Lung microvascular endothelial cell (primary cell): ENCODE results near the gene KRT6A. TPM values are rescaled to one million over a fixed set of nuclear protein-coding genes. Genes with fewer than 3 reads are reported as not detected.
"Not testable (repeated sequence)": the region's sequence is repeated elsewhere in the genome, so short reads cannot be mapped to it uniquely, and the experiment has no call there.

Source experiments
- DNase-seq, 2 donors: peaks; one replicate each; pipeline versions ENCODE4 v3.0.0 to v3.0.0-alpha.2; 2010; ENCODE audit warnings: low read depth in 2 of 2
- total RNA-seq: library from RNA; depleted of rRNA; stranded (reverse); fragments of >200 nt; gene quantifications from 2 replicates; pipeline ENCODE4 v1.2.1, GENCODE V29; 2014

KRT6A gene
- total RNA-seq, 1 donor from 2014 or later = not detected

GRCh38 chr12:52464897-52465296 is 28.2 kb downstream of the KRT6A start:
- no peak for DNase-seq

GRCh38 chr12:52461693-52462092 is 31.4 kb downstream of the KRT6A start:
- DNase-seq = no peak

GRCh38 chr12:52458861-52459260 is 34.2 kb downstream of the KRT6A start:
- DNase-seq = no peak

DNA sequence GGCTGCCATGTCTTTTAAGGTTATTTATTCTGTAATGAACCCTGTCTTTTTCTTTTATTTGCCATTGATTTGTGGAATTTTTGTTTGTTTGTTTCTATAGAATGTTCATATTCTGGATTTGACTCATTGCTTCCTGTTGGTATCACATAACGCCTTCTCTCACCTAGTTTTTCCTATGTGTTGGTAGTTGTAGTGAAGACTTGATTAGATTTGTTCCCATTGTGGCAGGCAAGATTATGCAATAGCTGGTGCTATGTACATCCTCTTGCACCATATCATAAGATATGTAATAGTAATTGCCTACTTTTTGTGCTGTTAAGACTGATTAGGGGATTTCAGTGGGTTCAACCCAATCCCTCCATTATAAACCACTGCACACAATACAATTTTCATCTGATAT is 37.2 kb downstream of the KRT6A start:
- no peak for DNase-seq

DNA sequence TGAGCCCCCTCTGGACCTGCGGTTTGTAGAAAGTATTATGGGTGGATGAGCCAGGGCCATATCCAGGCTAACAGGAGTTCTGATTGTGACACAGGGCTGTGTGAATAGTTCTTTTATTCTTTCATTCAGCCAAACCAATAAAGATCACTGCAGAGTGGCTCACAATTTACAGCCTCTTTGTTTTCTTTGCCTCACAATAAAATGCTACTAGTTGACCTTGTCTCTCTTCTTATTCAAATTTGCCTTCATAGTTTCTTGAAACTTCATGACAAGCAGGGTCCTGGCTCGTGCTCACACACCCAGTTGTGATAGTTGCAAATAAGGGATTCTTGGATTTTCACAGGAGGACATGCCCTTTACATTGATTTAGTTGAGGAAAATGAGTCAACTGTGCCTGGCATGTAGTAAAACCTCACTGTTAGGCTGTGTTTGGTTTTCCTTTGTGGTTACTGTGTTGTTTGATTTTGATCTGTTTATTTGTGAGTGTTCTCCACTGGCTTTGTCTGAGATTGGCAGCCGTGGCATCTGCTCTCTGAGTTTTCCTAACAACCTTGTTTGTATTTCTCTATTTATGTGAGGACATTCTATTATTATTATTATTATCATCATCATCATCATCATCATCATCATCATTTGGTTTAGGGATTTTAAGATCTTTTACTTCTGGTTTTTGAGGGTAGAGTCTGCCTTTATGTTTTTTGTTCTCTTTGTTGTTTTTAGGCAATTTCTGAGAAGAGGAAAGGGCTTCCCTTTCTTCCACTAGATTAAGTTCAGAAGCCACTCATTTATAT is 38.5 kb downstream of the KRT6A start:
- no peak for DNase-seq

DNA sequence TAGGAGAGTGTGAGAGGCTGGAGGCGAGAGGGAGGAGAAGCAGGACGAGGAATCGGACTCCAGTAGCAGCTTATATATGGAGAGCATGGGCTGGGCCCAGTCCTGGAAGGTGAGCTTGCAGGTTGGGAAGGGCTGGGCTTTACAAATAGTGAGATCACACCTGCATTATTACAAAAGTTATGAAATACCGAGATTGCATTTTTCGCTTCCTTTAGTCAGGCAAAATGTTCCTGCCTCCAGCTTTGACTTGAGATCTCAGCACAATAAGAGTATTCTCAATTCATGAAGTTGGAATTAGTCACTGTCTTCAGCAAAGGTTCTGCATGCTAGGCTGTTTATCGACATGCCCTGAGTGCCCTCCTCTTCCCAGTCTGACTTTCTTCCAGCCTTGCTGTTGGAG is 41.0 kb downstream of the KRT6A start, which contains the start of gene KRT6B:
TSS of gene KRT6B (minus strand) at position 46 of the 400 bp plus-strand sequence. CDS start 68 bp downstream, outside the sequence.
- DNase-seq = no peak

- no peak for DNase-seq
Measured at GRCh38 chr12:52448228-52448627, 44.8 kb downstream of the KRT6A start.

- not testable (repeated sequence) for DNase-seq
Measured at GRCh38 chr12:52447196-52447595, 45.9 kb downstream of the KRT6A start.

DNA sequence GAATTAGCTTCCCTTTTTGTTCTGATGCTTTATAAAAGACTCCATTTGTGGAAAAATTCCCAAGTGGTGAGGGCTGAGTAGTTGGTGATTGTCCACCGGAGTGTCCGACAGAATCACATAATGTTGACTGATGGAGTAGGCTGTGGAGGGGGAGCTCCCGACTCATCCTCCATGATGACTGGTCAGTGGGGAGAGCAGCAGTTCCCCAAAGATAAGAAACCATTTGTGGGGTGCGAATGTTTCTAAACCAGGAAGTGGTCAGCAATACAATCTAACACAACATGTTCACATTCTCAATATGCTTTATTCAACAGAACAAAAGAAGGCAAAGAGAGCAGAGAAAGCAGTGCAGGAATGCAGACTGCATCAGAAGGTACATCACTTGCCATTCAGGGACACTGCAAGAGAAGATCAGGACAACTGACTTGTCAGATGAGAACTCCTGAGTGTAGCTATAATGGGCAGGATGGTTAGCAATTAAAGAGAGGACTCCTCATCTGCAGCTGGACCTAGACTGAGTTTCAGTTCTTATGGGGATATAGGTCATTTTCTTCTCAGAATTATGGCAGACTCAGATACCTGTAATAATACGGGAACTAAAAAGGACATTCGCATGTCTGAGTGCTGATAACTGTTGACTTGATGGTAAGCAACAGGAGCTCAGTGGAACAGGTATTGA is 46.6 kb downstream of the KRT6A start:
- no peak for DNase-seq

DNA sequence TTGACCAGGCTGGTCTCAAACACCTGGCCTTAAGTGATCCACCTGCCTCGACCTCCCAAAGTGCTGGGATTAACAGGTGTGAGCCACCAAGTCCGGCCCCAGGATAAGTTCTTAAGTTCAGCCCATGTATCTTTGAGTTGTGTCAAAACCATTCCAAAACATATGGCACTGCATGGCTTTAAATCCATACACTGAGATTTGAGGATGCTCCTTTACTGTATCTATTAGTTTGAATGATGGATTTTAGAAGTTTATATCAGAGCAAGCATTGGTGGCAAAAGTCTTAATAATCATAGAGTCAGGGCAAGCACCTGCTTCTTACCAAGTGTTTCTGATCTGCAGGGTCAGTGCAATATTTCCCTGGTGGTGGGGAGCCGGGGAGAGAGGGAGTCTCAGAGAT is 47.2 kb downstream of the KRT6A start:
- no peak for DNase-seq

GRCh38 chr12:52444647-52445595 is 48.1 kb downstream of the KRT6A start:
- DNase-seq = no peak

GRCh38 chr12:52443966-52444365 is 49.1 kb downstream of the KRT6A start:
- DNase-seq = no peak

DNA sequence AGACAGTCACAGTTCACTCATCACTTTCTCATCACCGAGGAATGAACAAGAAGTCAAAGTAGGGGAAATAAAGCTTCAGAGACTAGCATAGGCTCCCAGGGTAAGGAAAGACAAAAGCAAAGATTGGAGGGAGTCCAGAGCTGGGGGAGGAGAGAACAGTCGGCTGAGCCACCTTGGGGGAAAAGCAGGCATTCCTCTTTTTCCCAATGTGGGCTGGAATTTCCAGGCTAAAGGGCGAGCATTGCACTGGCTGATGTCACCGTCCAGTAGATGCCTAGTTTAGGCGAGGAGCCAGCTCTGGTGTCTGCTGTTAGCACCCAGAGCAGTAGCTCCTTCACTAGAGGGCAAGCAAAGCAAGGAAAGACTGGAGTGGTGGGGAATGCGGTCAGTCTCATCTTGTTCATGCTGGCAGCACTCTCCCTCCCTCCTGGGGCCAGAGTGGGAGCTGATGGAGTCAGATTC is 50.4 kb downstream of the KRT6A start:
- no peak for DNase-seq

- DNase-seq = no peak
Measured at GRCh38 chr12:52441320-52441911, 51.6 kb downstream of the KRT6A start.

DNA sequence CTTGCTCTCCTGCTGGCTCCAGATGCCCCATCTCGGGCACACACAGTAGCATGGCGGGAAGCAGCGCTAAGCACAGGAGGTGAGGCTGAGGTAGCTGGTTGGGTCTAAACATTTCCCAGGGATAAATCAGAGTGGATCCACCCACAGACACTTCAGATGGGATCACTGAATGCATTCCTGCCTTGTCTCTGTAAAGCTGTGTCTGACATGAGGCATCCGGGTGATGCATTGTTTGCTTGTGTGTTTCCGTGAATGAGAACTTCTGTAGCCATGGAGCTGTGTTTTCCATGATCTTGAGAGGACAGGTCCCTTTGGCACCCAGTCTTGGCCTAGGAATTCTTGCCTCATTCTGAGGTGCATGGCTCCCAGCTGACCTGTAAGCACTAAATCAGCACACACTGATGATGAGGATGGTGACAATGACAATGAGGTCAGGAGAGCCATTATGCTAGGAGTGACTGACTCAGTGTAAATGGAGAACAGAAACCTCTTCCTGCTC is 52.2 kb downstream of the KRT6A start:
- no peak for DNase-seq

- no peak for DNase-seq
Measured at GRCh38 chr12:52439845-52440244, 53.2 kb downstream of the KRT6A start.

- no peak for DNase-seq
Measured at GRCh38 chr12:52439420-52439819, 53.6 kb downstream of the KRT6A start.

- no peak for DNase-seq
Measured at GRCh38 chr12:52438305-52439301, 54.5 kb downstream of the KRT6A start.

- no peak for DNase-seq
Measured at GRCh38 chr12:52437508-52437907, 55.5 kb downstream of the KRT6A start.
